IPS DF 6.9 (cell line): ENCODE data around the gene MAP3K14.

ENCODE experiments used
- DNase-seq: peaks from one replicate; pipeline ENCODE4 v3.0.0-alpha.2; 2013; ENCODE audit warnings: low read depth, low spot score
- H3K27ac ChIP-seq: one replicate; pipeline ENCODE4 v1.5.1; 2013; ENCODE audit warnings: low read length, control low read depth
- H3K27me3 ChIP-seq: 2 replicates; pipeline ENCODE4 v1.6.1; 2013; ENCODE audit warnings: mild to moderate bottlenecking, low read length; ENCODE audit not compliant: control insufficient read depth, insufficient read depth
- H3K36me3 ChIP-seq: 2 replicates; pipeline ENCODE4 v1.6.1; 2013; ENCODE audit warnings: low read length; ENCODE audit not compliant: control insufficient read depth, insufficient read depth
- H3K4me1 ChIP-seq: 2 replicates; pipeline ENCODE4 v1.6.1; 2013; ENCODE audit warnings: low read length; ENCODE audit not compliant: control insufficient read depth, insufficient read depth
- H3K4me3 ChIP-seq: 2 replicates; pipeline ENCODE4 v1.5.1; 2013; ENCODE audit warnings: mild to moderate bottlenecking, low read length
- H3K9me3 ChIP-seq: 2 replicates; pipeline ENCODE4 v1.6.1; 2013; ENCODE audit warnings: low read length, inconsistent platforms; ENCODE audit not compliant: control insufficient read depth, insufficient read depth
- WGBS: extraction: QIAGEN DNeasy Blood & Tissue Kit; methylation state at CpG from one replicate; pipeline ENCODE4 v1.1.7; 2013; ENCODE audit warnings: mixed read lengths, missing lambda C conversion rate; ENCODE audit not compliant: insufficient read length, insufficient coverage; 5-methylcytosine and 5-hydroxymethylcytosine counted together

Gene MAP3K14

GRCh38 chr17:45226576-45226975 is 90.2 kb downstream of the MAP3K14 start:
- peaks cover 1% of the 10 kb centered on the region; the same call in 1 of the 2 replicates for H3K27me3 ChIP-seq
- no peak overlapping the region for H3K27ac ChIP-seq
- no peak for DNase-seq
- H3K36me3 ChIP-seq: no peaks in the 10 kb centered on the region
- peaks cover 9% of the 10 kb centered on the region for H3K4me1 ChIP-seq
- no peak overlapping the region for H3K4me3 ChIP-seq
- no CpG with 5 or more reads among the region's 3 CpGs for WGBS
- H3K9me3 ChIP-seq: no peaks in the 10 kb centered on the region

GRCh38 chr17:45225964-45226530 is 90.8 kb downstream of the MAP3K14 start:
- Histone ChIP-seq H3K9me3 (no peaks in the 10 kb centered on the region), H3K27me3 (peaks cover 3% of the 10 kb centered on the region; the same call in 1 of the 2 replicates), H3K4me1 (peaks cover 9% of the 10 kb centered on the region), H3K36me3 (no peaks in the 10 kb centered on the region), H3K4me3 (no peak overlapping the region), H3K27ac (no peak overlapping the region)
- no peak for DNase-seq
- WGBS: no CpG with 5 or more reads among the region's 11 CpGs

GRCh38 chr17:45225051-45225700 is 91.6 kb downstream of the MAP3K14 start:
- Histone ChIP-seq H3K9me3 (no peaks in the 10 kb centered on the region), H3K36me3 (no peaks in the 10 kb centered on the region), H3K27ac (no peak overlapping the region), H3K27me3 (peaks cover 12% of the 10 kb centered on the region), H3K4me1 (peaks cover 9% of the 10 kb centered on the region), H3K4me3 (no peak overlapping the region)
- no CpG with 5 or more reads among the region's 7 CpGs for WGBS
- DNase-seq: no peak

- Histone ChIP-seq H3K4me1 (peaks cover 9% of the 10 kb centered on the region), H3K9me3 (no peaks in the 10 kb centered on the region), H3K27me3 (peaks cover 15% of the 10 kb centered on the region), H3K36me3 (no peaks in the 10 kb centered on the region), H3K27ac (no peak overlapping the region), H3K4me3 (no peak overlapping the region)
- DNase-seq: no peak
- WGBS: no CpG with 5 or more reads among the region's 9 CpGs
Measured at GRCh38 chr17:45224671-45225050, 92.2 kb downstream of the MAP3K14 start.

- WGBS: no CpG with 5 or more reads among the region's 12 CpGs
- no peak for DNase-seq
- peaks cover 15% of the 10 kb centered on the region for H3K27me3 ChIP-seq
- H3K27ac ChIP-seq: no peak overlapping the region
- H3K4me1 ChIP-seq: peaks cover 5% of the 10 kb centered on the region
- H3K36me3 ChIP-seq: no peaks in the 10 kb centered on the region
- no peaks in the 10 kb centered on the region for H3K9me3 ChIP-seq
- no peak overlapping the region for H3K4me3 ChIP-seq
Measured at GRCh38 chr17:45223539-45224528, 93.0 kb downstream of the MAP3K14 start.

GRCh38 chr17:45222996-45223538 is 93.8 kb downstream of the MAP3K14 start:
- Histone ChIP-seq H3K9me3 (no peaks in the 10 kb centered on the region), H3K27ac (no peak overlapping the region), H3K4me1 (0 out of 2 replicates have a peak, but pooled peaks cover 1% of the 10 kb centered on the region), H3K27me3 (peaks cover 15% of the 10 kb centered on the region), H3K36me3 (no peaks in the 10 kb centered on the region), H3K4me3 (no peak overlapping the region)
- WGBS: no CpG with 5 or more reads among the region's 8 CpGs
- DNase-seq: no peak

GRCh38 chr17:45222289-45222995 is 94.4 kb downstream of the MAP3K14 start:
- no peak for DNase-seq
- Histone ChIP-seq H3K4me1 (0 out of 2 replicates have a peak, but pooled peaks cover 1% of the 10 kb centered on the region), H3K4me3 (peak overlapping the region; percentile 43; the same call in 1 of the 2 replicates), H3K36me3 (no peaks in the 10 kb centered on the region), H3K27ac (no peak overlapping the region), H3K9me3 (no peaks in the 10 kb centered on the region), H3K27me3 (peaks cover 15% of the 10 kb centered on the region)
- WGBS: no CpG with 5 or more reads among the region's 33 CpGs

- peak overlapping the region; percentile 43; the same call in 1 of the 2 replicates for H3K4me3 ChIP-seq
- H3K27me3 ChIP-seq: peaks cover 15% of the 10 kb centered on the region
- H3K27ac ChIP-seq: no peak overlapping the region
- WGBS: no CpG with 5 or more reads among the region's 38 CpGs
- no peak for DNase-seq
- H3K4me1 ChIP-seq: 0 out of 2 replicates have a peak, but pooled peaks cover 1% of the 10 kb centered on the region
- H3K9me3 ChIP-seq: no peaks in the 10 kb centered on the region
- no peaks in the 10 kb centered on the region for H3K36me3 ChIP-seq
Measured at GRCh38 chr17:45222014-45222288, 94.9 kb downstream of the MAP3K14 start.

GRCh38 chr17:45221081-45222013 is 95.5 kb downstream of the MAP3K14 start, which contains the start of gene FMNL1:
Gene FMNL1 (plus strand): TSS chr17:45221885. CDS start chr17:45222125, 240 bp downstream.
- Histone ChIP-seq H3K9me3 (no peaks in the 10 kb centered on the region), H3K4me3 (peak within 1 kb of the TSS; percentile 43; the same call in 1 of the 2 replicates), H3K36me3 (no peaks in the 10 kb centered on the region), H3K4me1 (0 out of 2 replicates have a peak, but pooled peaks cover 1% of the 10 kb centered on the region), H3K27me3 (peaks cover 15% of the 10 kb centered on the region), H3K27ac (no peak within 1 kb of the TSS)
- no CpG with 5 or more reads among the region's 98 CpGs for WGBS
- no peak for DNase-seq
